ENCODE results near the gene AIFM1.

- TF ChIP-seq CTCF (IDR thresholded peaks at IDR 0.05) (no peak), POLR2A (IDR thresholded peaks at IDR 0.05) (no peak)
Measured at GRCh38 chrX:130106071-130106470, 59.6 kb downstream of the AIFM1 start.

Measured in lower leg skin (tissue), 3 donors.